IPS-18c (cell line): ENCODE results near the gene MRPL51.

Experiments used
- H3K4me3 ChIP-seq: 2 replicates; pipeline ENCODE4 v1.7.0; 2013; ENCODE audit warnings: low read depth, mild to moderate bottlenecking, low read length, moderate library complexity; ENCODE audit not compliant: insufficient read depth
- H3K9me3 ChIP-seq: one replicate; pipeline ENCODE4 v1.6.1; 2013; ENCODE audit warnings: mild to moderate bottlenecking, low read length, moderate library complexity; ENCODE audit not compliant: control insufficient read depth, insufficient read depth

The MRPL51 gene

DNA sequence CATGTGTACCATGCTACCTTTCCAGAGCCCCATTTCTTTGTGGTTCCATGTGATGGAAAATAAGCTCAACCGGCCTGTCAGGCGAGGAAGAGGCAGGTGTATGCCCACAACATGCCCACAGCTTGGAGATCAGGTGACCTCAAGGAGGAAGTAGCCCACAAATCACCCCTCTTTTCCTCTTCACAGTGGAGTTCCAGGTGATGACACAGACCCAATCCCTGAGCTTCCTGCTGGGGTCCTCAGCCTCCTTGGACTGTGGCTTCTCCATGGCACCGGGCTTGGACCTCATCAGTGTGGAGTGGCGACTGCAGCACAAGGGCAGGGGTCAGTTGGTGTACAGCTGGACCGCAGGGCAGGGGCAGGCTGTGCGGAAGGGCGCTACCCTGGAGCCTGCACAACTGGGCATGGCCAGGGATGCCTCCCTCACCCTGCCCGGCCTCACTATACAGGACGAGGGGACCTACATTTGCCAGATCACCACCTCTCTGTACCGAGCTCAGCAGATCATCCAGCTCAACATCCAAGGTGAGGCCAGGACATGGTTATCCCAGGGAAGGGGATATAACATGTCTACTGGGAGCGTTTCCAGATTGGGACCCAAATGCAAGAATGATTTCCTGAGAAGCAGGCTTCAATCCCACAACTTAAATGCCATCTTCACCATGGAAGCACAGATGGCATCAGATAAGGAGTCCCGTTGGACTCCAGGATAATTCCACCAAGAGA lies 35.7 kb downstream of the MRPL51 start:
- Histone ChIP-seq H3K4me3 (no peak overlapping the region), H3K9me3 (no peaks in the 10 kb centered on the region)

DNA sequence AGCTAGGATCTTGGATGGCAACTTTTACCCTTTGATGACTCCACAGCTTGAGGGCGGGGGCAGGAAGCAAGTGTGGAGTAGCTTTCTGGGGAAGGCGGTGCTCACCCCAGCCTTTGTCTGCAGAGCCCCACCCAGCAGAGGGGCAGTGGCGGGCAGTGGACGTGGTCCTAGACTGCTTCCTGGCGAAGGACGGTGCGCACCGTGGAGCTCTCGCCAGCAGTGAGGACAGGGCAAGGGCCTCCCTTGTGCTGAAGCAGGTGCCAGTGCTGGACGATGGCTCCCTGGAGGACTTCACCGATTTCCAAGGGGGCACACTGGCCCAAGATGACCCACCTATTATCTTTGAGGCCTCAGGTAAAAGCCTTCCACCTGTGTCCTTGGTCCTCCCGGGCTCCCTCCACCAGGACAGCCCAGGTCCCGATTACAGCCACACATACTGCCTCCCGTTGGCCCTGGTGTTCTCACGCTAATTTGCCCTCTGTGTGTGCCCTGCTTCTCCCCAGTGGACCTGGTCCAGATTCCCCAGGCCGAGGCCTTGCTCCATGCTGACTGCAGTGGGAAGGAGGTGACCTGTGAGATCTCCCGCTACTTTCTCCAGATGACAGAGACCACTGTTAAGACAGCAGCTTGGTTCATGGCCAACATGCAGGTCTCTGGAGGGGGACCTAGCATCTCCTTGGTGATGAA lies 40.0 kb downstream of the MRPL51 start:
- Histone ChIP-seq H3K9me3 (no peaks in the 10 kb centered on the region), H3K4me3 (peak overlapping the region; percentile 28; the same call in 1 of the 2 replicates)

DNA sequence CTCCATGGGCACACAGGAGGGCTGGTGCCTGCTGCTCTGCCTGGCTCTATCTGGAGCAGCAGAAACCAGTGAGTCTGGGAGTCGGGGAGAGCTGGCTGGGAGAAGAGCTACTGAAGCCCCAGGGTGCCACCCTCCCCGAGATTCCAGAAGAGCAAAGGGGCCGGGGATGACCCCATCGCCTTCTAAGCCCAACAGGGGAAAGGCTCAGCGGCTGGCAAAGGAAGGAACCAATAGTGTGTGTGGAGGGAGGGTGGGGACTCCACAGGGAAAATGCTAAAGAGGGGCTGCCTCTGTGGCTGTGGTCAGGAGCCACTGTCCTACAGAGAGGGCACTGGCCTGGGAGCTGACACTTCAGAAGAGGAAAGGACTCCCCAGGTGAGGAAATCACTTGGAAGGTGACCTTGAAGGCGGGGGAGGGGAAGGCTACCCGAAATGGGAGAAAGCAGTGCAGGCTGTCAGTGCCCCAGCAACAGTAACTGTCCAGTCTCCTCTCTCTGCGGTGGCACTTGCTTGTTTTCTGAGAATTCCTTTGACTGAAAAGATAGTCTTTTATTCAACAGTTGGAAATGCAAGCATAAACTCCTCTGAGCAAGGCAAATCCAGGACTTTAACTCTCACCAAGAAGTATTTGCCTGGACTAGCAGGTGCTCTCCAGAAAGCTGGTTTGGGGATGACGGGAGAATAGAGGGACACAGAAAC lies 40.7 kb downstream of the MRPL51 start:
- Histone ChIP-seq H3K4me3 (peak overlapping the region; percentile 38), H3K9me3 (no peaks in the 10 kb centered on the region)

DNA sequence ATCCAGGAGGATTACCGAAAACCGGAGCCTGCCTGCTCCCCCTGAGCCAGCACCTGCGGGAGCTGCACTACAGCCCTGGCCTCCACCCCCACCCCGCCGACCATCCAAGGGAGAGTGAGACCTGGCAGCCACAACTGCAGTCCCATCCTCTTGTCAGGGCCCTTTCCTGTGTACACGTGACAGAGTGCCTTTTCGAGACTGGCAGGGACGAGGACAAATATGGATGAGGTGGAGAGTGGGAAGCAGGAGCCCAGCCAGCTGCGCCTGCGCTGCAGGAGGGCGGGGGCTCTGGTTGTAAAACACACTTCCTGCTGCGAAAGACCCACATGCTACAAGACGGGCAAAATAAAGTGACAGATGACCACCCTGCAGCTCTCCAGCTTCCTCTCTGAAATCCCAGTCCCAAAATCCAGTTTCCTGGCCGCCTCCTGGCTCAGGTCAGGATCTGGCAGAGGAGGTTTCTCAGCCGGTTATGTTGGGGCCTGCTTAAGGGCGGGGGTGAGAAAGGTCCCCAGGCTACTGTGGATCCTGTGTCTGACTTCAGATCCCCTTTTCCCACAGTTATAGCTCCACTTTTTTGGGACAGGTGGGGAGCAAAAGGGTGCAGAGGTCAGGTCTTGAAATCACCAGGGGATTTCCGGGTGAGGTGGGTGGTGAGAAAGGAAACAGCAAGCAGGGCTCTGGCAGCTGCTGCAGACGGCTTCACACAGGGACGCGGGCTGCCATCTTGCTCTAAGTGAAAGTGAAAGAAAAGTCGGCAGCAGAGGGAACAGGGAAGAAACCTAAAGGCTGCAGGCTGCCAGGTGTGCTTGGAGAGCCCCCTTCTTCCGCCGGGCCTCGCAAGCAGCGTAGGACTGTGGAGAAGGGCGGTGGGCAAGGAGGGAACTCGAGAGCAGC lies 41.5 kb downstream of the MRPL51 start, which contains the start of gene TAPBPL:
Gene TAPBPL (plus strand): TSS at position 695 of the 897 bp plus-strand sequence. CDS start 207 bp downstream, outside the sequence.
- Histone ChIP-seq H3K4me3 (peak within 1 kb of the TSS; percentile 38), H3K9me3 (no peaks in the 10 kb centered on the region)

DNA sequence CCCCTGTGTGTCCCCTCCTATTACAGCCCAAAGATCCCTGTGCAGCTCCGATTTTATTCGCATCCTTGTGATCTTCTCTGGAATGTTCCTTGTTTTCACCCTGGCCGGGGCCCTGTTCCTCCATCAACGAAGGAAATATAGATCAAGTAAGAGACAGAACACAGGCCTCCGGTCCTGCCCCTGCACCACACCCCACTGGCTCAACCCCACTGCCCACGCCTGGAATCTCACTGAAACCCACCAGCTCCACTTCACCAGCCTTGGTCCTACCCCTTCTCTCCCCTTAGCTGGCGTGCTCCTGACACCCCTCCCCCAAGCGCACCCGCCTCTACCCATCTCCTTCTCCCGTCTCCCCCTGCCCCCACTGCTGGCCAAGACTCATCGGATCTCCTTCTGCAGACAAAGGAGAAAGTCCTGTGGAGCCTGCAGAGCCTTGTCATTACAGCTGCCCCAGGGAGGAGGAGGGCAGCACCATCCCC lies 42.2 kb downstream of the MRPL51 start:
- no peaks in the 10 kb centered on the region for H3K9me3 ChIP-seq
- H3K4me3 ChIP-seq, result peak overlapping the region; percentile 38; the same call in 1 of the 2 replicates

DNA sequence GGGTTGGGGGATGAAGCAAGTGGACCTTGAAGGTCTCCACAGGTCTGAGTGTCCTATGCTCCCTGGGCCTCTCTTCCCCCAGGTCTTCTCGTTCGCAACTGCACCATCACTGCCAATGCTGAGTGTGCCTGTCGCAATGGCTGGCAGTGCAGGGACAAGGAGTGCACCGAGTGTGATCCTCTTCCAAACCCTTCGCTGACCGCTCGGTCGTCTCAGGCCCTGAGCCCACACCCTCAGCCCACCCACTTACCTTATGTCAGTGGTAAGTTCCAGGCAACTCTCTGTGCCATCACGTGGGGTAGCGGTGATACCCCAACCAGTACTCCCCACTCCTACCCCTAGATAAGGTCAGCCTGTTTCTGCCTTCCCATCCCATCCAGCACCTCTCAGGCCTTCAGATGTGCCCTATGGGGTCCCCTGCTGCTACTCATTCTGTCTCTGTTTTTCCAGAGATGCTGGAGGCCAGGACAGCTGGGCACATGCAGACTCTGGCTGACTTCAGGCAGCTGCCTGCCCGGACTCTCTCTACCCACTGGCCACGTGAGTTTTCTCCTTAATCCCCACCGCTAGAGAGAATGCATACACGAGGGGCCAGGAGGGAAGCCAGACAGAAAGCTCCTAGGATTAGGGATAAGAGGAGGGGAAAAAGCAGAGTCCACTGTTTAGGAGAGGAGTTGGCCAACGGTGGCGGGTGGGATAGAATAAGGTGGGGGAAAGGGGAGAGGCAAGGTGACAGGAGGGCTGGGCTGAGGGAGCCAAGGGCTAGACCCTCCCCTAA lies 42.8 kb downstream of the MRPL51 start:
- H3K4me3 ChIP-seq, result 0 out of 2 replicates have a peak overlapping the region, but pooled peaks have one; percentile 38

DNA sequence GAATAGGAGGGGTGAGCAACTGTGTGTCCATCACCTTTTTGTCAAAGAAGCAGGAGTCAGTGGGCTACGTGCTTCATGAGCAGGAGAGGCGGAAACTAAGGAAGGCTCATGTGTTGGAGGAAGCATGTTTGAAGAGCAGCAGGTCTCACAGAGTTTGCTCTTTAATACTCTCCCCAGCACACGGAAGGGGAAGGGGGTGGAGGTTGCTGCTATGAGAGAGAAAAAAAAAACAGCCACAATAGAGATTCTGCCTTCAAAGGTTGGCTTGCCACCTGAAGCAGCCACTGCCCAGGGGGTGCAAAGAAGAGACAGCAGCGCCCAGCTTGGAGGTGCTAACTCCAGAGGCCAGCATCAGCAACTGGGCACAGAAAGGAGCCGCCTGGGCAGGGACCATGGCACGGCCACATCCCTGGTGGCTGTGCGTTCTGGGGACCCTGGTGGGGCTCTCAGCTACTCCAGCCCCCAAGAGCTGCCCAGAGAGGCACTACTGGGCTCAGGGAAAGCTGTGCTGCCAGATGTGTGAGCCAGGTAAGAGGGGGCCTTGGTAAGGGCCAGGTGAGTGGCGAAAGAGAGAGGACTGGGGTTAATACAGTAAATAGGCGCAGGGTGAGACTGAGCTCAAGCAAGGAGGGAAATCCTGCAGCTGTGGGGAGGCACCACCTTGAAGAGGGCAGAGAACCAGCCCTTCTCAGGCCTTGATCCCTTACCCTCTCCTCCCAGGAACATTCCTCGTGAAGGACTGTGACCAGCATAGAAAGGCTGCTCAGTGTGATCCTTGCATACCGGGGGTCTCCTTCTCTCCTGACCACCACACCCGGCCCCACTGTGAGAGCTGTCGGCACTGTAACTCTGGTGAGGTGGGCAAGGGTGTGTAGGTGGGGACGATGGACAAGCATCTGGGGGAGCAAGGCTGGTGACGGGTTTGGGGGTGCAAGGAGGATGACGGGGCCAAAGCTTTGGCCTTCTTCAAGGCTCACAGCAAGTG lies 48.1 kb downstream of the MRPL51 start, which contains the start of gene CD27:
Gene CD27 (plus strand): TSS at position 252 of the 985 bp plus-strand sequence. CDS start 141 bp downstream, at position 393.
- Histone ChIP-seq H3K9me3 (no peaks in the 10 kb centered on the region), H3K4me3 (no peak within 1 kb of the TSS)

More for the DNA sequence above, 42.8 kb downstream of the MRPL51 start:
- no peaks in the 10 kb centered on the region for H3K9me3 ChIP-seq

DNA sequence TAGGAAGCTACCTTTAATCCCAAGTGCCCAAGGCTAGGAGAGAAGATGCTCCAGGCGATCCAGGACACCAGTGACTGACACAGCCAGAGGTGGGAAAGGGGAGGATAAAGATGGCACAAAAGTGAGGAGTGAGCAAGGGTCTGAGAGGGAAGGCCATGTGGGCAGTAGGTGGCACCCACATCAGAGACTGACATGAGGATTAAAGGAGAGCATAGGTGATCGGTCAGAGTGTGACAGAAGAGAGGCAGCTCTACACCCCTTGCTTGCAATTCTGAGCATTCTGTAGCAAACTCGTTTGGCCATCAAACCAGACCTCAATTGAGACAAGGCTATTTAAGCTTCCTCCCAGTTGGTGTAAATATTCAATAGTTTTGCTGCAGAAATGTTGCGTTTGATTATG lies 49.0 kb downstream of the MRPL51 start:
- Histone ChIP-seq H3K9me3 (no peaks in the 10 kb centered on the region), H3K4me3 (no peak overlapping the region)

DNA sequence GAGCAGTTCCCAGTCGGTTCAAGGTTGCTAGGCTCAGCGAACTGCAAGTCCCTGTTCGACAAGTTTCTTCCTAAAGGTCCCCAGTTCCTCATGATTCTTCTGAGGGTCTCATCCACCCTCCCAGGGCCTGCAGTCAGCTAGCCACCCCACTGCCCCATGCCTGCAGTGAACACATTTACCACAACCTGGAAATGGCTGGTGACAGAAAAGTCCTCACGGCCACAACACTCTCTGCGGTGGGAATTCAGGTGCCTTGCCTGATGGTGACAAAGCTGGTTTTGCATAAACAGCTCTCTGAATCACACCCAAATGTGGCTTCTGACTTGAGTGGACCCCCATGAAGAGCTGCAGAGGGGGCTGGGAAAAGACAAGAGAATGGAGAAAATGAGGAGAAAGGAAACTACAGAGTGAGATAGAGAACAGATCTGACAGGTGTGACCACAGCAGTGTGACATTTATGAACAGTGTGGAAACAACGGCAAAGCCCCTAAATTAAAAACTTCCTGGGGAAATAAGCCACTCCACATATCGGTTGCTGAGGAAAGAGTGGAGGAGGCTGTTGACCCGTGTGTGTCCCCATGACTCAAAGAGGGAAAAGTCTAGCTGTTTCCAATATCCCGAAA lies 49.6 kb downstream of the MRPL51 start:
- Histone ChIP-seq H3K9me3 (no peaks in the 10 kb centered on the region), H3K4me3 (no peak overlapping the region)

DNA sequence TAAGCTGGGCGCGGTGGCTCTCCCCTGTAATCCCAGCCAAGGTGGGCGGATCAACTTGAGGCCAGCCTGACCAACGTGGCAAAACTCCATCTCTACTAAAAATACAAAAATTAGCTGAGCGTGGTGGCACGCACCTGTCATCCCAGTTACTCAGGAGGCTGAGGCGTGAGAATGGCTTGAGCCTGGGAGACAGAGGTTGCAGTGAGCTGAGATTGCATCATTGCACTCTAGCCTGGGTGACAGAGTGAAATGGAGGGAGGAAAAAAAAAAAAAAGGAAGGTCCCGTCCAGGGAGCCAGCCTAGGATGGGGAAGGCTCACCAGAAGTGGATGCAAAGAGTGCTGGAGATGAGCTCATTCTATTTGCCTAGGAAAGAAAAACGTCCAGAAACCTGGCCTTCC lies 50.2 kb downstream of the MRPL51 start:
- no peaks in the 10 kb centered on the region for H3K9me3 ChIP-seq
- H3K4me3 ChIP-seq, result no peak overlapping the region
